ENCODE data around the gene HAUS6. TPM values are rescaled to one million over a fixed set of nuclear protein-coding genes. Genes with fewer than 3 reads are reported as not detected.

HAUS6 gene, protein sequence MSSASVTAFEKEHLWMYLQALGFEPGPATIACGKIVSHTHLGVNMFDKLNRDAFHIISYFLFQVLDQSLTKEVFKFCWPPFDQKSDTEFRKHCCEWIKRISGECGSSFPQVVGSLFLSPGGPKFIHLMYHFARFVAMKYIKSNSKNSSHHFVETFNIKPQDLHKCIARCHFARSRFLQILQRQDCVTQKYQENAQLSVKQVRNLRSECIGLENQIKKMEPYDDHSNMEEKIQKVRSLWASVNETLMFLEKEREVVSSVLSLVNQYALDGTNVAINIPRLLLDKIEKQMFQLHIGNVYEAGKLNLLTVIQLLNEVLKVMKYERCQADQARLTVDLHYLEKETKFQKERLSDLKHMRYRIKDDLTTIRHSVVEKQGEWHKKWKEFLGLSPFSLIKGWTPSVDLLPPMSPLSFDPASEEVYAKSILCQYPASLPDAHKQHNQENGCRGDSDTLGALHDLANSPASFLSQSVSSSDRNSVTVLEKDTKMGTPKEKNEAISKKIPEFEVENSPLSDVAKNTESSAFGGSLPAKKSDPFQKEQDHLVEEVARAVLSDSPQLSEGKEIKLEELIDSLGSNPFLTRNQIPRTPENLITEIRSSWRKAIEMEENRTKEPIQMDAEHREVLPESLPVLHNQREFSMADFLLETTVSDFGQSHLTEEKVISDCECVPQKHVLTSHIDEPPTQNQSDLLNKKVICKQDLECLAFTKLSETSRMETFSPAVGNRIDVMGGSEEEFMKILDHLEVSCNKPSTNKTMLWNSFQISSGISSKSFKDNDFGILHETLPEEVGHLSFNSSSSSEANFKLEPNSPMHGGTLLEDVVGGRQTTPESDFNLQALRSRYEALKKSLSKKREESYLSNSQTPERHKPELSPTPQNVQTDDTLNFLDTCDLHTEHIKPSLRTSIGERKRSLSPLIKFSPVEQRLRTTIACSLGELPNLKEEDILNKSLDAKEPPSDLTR
- total RNA-seq: 10 to 100 TPM in 2 of 4 donors, 1 to 10 TPM in 2; 7.8 to 15.3 (median 10.9) TPM

DNA sequence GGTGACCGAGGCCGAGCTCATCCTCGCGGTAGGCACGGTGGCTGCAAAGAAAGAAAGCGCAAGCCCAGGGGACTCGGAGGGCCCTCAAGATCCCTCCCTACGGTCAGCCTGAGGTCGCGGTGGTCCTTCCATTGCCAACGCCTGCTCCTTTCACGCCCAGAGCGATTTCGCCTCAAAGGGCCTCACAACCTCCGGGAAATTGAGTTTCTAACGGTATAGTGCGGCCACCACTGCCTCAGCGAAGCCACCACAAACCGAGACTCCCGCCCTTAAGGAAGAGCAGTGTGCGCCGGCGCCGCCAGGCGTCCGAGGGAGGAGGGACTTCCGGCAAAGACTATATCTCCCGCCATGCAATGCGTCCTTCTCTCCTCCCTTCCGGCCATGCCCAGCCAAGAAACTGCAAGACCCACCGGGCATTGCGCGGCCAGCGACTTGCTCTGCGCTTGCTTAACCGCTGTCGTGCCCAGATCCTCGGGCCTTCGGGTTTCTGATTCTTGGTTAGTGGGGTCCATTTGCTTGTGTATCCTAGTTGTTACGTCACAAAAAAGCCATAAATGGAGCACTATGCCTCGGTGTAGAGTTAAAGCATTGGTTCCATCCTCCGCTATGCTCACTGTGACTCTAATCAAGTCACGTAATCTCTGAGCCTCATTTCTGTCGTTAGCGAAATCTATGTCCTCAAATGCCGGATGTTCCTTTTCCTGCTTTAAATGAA lies at the start of gene HAUS6:
TSS of gene HAUS6 (minus strand) at position 274 of the 715 bp plus-strand sequence. CDS start at position 21, 253 bp downstream.
- TF ChIP-seq, protein P1, sequence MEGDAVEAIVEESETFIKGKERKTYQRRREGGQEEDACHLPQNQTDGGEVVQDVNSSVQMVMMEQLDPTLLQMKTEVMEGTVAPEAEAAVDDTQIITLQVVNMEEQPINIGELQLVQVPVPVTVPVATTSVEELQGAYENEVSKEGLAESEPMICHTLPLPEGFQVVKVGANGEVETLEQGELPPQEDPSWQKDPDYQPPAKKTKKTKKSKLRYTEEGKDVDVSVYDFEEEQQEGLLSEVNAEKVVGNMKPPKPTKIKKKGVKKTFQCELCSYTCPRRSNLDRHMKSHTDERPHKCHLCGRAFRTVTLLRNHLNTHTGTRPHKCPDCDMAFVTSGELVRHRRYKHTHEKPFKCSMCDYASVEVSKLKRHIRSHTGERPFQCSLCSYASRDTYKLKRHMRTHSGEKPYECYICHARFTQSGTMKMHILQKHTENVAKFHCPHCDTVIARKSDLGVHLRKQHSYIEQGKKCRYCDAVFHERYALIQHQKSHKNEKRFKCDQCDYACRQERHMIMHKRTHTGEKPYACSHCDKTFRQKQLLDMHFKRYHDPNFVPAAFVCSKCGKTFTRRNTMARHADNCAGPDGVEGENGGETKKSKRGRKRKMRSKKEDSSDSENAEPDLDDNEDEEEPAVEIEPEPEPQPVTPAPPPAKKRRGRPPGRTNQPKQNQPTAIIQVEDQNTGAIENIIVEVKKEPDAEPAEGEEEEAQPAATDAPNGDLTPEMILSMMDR (IDR thresholded peaks at IDR 0.05; ENCODE audit: low read depth): no peak

GRCh38 chr9:19151425-19152159 lies 48.9 kb upstream of the HAUS6 start:
- TF ChIP-seq, protein P1 (IDR thresholded peaks at IDR 0.05; ENCODE audit: low read depth): no peak

DNA sequence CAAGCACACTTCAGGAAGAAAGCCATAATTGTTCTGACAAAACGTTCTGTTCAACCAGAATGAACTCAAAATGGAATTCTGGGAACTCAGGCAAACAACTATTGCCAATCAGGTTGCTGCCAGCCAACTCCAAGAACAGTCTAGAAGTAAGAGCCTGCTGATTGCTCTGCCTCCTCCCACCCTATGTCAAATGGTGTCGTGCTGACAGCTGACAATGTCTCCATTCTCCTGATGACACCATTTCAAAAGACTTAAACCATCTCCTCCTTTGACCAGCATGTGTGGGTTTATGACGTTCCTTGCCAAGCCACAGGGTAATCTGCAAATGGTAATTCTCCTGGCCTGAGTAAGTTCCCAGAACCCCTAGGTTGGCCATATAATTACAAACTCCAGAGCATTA lies 46.5 kb upstream of the HAUS6 start:
- TF ChIP-seq, protein P1 (IDR thresholded peaks at IDR 0.05; ENCODE audit: low read depth): no peak

DNA sequence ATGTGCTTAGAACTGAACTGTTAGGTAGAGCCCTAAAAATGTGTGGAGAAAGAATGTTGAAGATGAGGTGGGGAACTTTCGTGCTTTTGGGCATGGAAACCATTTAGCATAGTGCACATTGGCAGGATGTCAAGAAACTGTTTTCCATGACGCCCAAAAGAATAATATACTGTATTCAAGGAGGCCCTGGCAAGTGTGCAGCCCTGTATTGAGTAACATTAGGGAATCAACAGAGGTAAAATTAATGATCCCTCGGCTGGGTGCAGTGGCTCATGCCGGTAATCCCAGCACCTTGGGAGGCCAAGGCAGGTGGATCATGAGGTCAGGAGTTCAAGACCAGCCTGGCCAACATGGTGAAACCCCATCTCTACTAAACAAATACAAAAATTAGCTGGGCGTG lies 45.5 kb upstream of the HAUS6 start:
- TF ChIP-seq, protein P1 (IDR thresholded peaks at IDR 0.05; ENCODE audit: low read depth): no peak

DNA sequence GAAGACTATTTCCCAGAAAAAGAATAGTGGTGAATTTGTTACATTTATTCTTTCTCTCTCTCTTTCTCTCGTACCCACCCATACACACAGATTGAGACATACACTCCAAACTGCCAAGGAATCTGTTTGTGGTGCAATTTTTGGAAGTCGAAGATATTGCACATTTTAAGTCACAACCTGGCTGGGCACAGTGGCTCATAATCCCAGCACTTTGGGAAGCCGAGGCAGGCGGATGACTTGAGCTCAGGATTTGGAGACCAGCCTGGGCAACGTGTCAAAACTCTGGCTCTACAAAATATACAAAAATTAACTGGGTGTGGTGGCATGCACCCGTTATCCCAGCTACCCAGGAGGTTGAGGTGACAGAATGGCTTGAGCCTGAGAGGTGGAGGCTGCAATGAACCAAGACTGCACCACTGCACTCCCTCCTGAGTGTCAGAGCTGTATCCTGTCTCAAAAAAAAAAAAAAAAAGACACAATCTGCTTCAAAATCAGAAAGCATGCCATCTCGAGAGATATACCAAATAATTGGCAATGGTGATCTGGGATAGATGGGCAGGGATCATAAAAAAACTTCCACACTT lies 43.8 kb upstream of the HAUS6 start:
- TF ChIP-seq, protein P1 (IDR thresholded peaks at IDR 0.05; ENCODE audit: low read depth): no peak

GRCh38 chr9:19145881-19146280 lies 43.2 kb upstream of the HAUS6 start:
- TF ChIP-seq, protein P1 (IDR thresholded peaks at IDR 0.05; ENCODE audit: low read depth): no peak
